Ascending aorta (tissue), 2 donors: Measurements from ENCODE around the gene CFAP74. TPM values are rescaled to one million over a fixed set of nuclear protein-coding genes. Genes with fewer than 3 reads are reported as not detected.

Experiments
- DNase-seq, 2 donors: peaks; one replicate each; pipeline ENCODE4 v3.0.0-alpha.2; 2019; ENCODE audit warnings: low spot score in 2 of 2
- H3K27ac ChIP-seq, 2 donors: fragments of 200-600 bp; sonication (generic); one replicate each; pipeline ENCODE4 v1.5.1; 2016 to 2017; ENCODE audit warnings: mild to moderate bottlenecking in 1 of 2
- H3K27me3 ChIP-seq: fragments of 200-600 bp; sonication (generic); one replicate; pipeline ENCODE4 v1.5.1; 2017
- H3K36me3 ChIP-seq, 2 donors: fragments of 200-600 bp; sonication (generic); one replicate each; pipeline ENCODE4 v1.5.1; 2016
- H3K4me1 ChIP-seq, 2 donors: fragments of 200-600 bp; sonication (generic); one replicate each; pipeline ENCODE4 v1.5.1; 2016 to 2017; ENCODE audit warnings: mild to moderate bottlenecking in 1 of 2
- H3K4me3 ChIP-seq, 2 donors: fragments of 200-600 bp; sonication (generic); one replicate each; pipeline ENCODE4 v1.5.1; 2016 to 2017; ENCODE audit warnings: mild to moderate bottlenecking in 1 of 2
- H3K9me3 ChIP-seq, 2 donors: fragments of 200-600 bp; sonication (generic); one replicate each; pipeline ENCODE4 v1.5.1; 2016
- CTCF ChIP-seq, 3 experiments: fragments of 200-600 bp in 2 of 3; fragments of 450-650 bp in 1 of 3; sonication (generic) in 2 of 3; IDR thresholded peaks; one replicate each; pipeline ENCODE4 v1.5.1; 2016 to 2019; ENCODE audit warnings: antibody characterized with exemption in 3 of 3, mild to moderate bottlenecking in 1 of 3, moderate library complexity in 1 of 3
- intact Hi-C: fragments of 100-400 bp; cut with DNase I; formaldehyde crosslinking; loops from one replicate; pipeline ENCODE4 v1.15.1; 2023
- total RNA-seq: library from RNA; depleted of rRNA; stranded (reverse); fragments of >200 nt; gene quantifications from one replicate; pipeline ENCODE4 v1.1.0, GENCODE V29; 2016

CFAP74 gene
- total RNA-seq, 1 donor from 2014 or later, result not detected

- Histone ChIP-seq H3K27ac (no peak overlapping the region), H3K9me3 (no peaks in the 10 kb centered on the region), H3K27me3 (no peaks in the 10 kb centered on the region), H3K36me3 (no peaks in the 10 kb centered on the region), H3K4me1 (no peaks in the 10 kb centered on the region), H3K4me3 (no peak overlapping the region)
- peak; percentile 39 to 56 (median 43) for TF ChIP-seq CTCF (IDR thresholded peaks at IDR 0.05)
- peak in 1 of 2 donors; percentile 72 for DNase-seq
- intact Hi-C loops, result no loop called here
These were observed 43.6 kb downstream of the CFAP74 start for GRCh38 chr1:1959840-1960479.

DNA sequence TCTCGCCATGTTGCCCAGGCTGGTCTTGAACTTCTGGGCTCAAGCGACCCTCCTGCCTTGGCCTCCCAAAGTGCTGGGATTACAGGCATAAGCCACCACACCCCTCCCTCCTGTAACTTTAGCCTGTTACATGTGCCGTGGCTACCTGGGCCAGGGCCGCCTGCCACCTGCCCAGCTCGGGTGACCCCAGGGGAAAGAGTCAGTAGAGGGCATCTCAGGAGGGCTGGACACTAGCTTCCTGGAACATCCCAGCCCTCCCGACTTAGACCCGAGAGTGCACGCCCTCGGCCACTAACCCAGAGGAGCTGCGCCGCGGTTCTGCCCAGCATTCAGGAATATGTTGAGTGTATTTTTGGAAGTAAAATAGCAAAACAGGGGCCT lies 44.1 kb downstream of the CFAP74 start:
- H3K27me3 ChIP-seq, result no peaks in the 10 kb centered on the region
- H3K36me3 ChIP-seq, result no peaks in the 10 kb centered on the region
- intact Hi-C loops, result no loop called here
- no peak for DNase-seq
- no peak overlapping the region for H3K27ac ChIP-seq
- H3K4me1 ChIP-seq, result no peaks in the 10 kb centered on the region
- no peak overlapping the region for H3K4me3 ChIP-seq
- no peak for TF ChIP-seq CTCF (IDR thresholded peaks at IDR 0.05)
- no peaks in the 10 kb centered on the region for H3K9me3 ChIP-seq

DNA sequence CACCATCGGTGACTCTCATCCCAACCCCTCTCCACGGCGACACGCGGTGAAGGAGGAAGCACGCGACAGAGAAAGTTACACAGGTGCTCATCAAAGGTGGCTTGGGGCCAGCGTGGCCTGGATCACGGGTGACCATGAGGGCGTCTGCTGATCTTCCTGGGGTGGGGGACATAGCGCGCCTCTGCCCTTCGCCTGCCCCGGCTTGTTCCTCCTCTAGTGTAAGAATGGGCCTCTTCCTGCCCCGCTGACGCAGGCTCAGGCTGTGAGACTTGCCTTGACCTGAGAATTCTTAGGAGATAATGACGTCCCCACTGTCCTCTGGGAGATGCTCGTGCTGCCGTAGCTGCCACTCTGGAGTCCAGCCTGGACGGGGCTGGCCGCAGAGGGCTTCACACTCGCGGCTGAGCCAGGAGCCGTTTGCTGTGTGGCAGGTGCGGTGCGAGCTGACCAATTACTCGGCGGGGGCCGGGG lies 45.5 kb downstream of the CFAP74 start:
- no peaks in the 10 kb centered on the region for H3K4me1 ChIP-seq
- H3K9me3 ChIP-seq, result no peaks in the 10 kb centered on the region
- DNase-seq, result no peak
- H3K27ac ChIP-seq, result no peak overlapping the region
- intact Hi-C loops, result no loop called here
- no peak overlapping the region for H3K4me3 ChIP-seq
- no peaks in the 10 kb centered on the region for H3K36me3 ChIP-seq
- no peak for TF ChIP-seq CTCF (IDR thresholded peaks at IDR 0.05)
- H3K27me3 ChIP-seq, result no peaks in the 10 kb centered on the region

- Histone ChIP-seq H3K27me3 (no peaks in the 10 kb centered on the region), H3K36me3 (no peaks in the 10 kb centered on the region), H3K4me1 (no peaks in the 10 kb centered on the region), H3K27ac (no peak overlapping the region), H3K4me3 (no peak overlapping the region), H3K9me3 (no peaks in the 10 kb centered on the region)
- TF ChIP-seq CTCF (IDR thresholded peaks at IDR 0.05), result no peak
- no peak for DNase-seq
- intact Hi-C loops, result no loop called here
These were observed 46.0 kb downstream of the CFAP74 start for GRCh38 chr1:1957533-1957961.

DNA sequence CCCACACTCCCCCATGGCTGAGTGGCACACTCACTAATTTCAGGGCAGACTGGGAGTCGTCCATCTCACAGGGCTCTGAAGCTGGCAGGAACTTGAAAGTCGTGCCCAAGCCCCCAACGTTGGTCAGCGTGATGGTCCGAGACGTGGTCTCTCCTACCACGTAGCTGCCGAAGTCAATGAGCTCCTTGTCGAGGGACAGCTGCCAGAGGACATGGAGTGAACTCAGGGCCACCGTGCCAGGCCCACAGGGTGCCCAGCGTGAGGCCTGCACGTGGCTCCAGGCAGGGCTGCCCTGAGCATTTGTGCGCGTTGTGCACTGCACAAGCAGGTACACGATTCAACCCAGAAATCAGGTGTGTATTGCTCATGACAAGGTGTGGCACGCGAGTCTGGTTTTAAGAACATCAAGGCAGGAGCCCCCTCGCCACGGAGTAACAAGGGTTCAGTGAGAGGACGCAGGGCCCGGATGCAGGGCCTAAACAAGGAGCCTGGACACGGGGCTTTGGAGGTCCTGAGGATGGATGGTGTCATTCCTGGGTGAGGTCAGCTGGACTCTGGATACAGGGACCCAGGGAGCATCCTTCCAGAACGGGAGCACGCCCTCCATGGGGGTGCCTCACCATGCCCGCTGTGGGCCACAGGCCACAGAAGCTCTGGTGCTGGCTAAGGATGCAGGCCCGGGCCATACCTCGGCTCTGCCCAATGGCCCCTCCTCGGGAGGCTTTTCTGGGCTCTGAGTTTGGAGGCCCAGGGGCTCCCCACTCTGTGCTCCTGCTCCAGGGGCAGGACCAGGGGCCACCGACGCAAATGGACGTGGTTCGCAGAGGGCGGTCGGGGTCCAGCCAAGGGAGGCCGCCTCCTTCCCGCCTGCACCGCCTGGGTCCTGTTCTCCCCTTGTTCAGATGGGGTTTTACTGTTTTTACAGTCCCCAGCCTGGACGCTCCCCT lies 46.7 kb downstream of the CFAP74 start:
- no peaks in the 10 kb centered on the region for H3K27me3 ChIP-seq
- no peak for TF ChIP-seq CTCF (IDR thresholded peaks at IDR 0.05)
- intact Hi-C loops, result no loop called here
- no peaks in the 10 kb centered on the region for H3K9me3 ChIP-seq
- H3K4me1 ChIP-seq, result no peaks in the 10 kb centered on the region
- DNase-seq, result no peak
- no peak overlapping the region for H3K27ac ChIP-seq
- H3K4me3 ChIP-seq, result no peak overlapping the region
- no peaks in the 10 kb centered on the region for H3K36me3 ChIP-seq
